ENCODE results near the gene KRTAP10-10.

GRCh38 chr21:44650973-44651675 is 14.0 kb downstream of the KRTAP10-10 start:
- TF ChIP-seq CTCF (IDR thresholded peaks at IDR 0.05; ENCODE audit: control extremely low read depth in 1 of 3, insufficient read depth in 1 of 3, low read depth in 1 of 3, low read length in 3 of 3) (no peak), MAX (IDR thresholded peaks at IDR 0.05) (no peak), POLR2AphosphoS5 (IDR thresholded peaks at IDR 0.05; ENCODE audit: low read depth, low read length) (no peak), SP4 (IDR thresholded peaks at IDR 0.05; ENCODE audit: low read length) (no peak), EP300 (IDR thresholded peaks at IDR 0.05; ENCODE audit: borderline replicate concordance in 1 of 2, low read depth in 2 of 2, low read length in 2 of 2) (no peak), EZH2 (IDR thresholded peaks at IDR 0.05; ENCODE audit: low read depth, low read length, severe bottlenecking) (no peak), ZNF274 (IDR thresholded peaks at IDR 0.05; ENCODE audit: borderline replicate concordance, extremely low read depth, low read length) (no peak), POLR2A (IDR thresholded peaks at IDR 0.05; ENCODE audit: control extremely low read depth in 1 of 2, low read depth in 2 of 2, low read length in 2 of 2) (no peak), RFX5 (IDR thresholded peaks at IDR 0.05; ENCODE audit: borderline replicate concordance, low read depth, low read length) (no peak), YY1 (IDR thresholded peaks at IDR 0.05; ENCODE audit: low read depth, low read length) (no peak), CREB1 (IDR thresholded peaks at IDR 0.05) (no peak)

Data from H1 (cell line).